K562 (cell line): Measurements from ENCODE around the gene RPAIN. TPM values are rescaled to one million over a fixed set of nuclear protein-coding genes. Genes with fewer than 3 reads are reported as not detected.

Source experiments
- CREM ChIP-seq: IDR thresholded peaks from 2 replicates; pipeline ENCODE4 v1.6.1; 2014; ENCODE audit warnings: antibody characterized with exemption, low read depth
- MXI1 ChIP-seq: IDR thresholded peaks from 2 replicates; pipeline ENCODE4 v1.6.1; 2011; ENCODE audit warnings: low read depth, mild to moderate bottlenecking, improper control_type of control experiment, low read length
- MYC ChIP-seq, 2 experiments: fragments of 250-450 bp in 1 of 2; sonication (Bioruptor Pico) in 1 of 2; IDR thresholded peaks; 2 replicates each; pipeline versions ENCODE4 v1.5.1 to v1.6.1; 2012 to 2021; ENCODE audit warnings: low read depth in 2 of 2, borderline replicate concordance in 1 of 2, improper control_type of control experiment in 1 of 2, low read length in 1 of 2, mild to moderate bottlenecking in 1 of 2, moderate library complexity in 1 of 2
- POLR2B ChIP-seq: fragments of 450-650 bp; IDR thresholded peaks from 2 replicates; pipeline ENCODE4 v1.6.1; 2018; ENCODE audit warnings: low read depth; ENCODE audit not compliant: partially characterized antibody
- POLR2H ChIP-seq: IDR thresholded peaks from 2 replicates; pipeline ENCODE4 v1.6.1; 2016; ENCODE audit warnings: missing genetic modification characterization, low read depth, mild to moderate bottlenecking, control low read depth, missing compliant biosample characterization, moderate library complexity
- STAT5A ChIP-seq: IDR thresholded peaks from 2 replicates; pipeline ENCODE4 v1.6.1; 2012; ENCODE audit warnings: low read length, inconsistent platforms, borderline replicate concordance
- TAF9B ChIP-seq: fragments of 450-650 bp; IDR thresholded peaks from 2 replicates; pipeline ENCODE4 v1.6.1; 2018; ENCODE audit warnings: mild to moderate bottlenecking; ENCODE audit not compliant: partially characterized antibody
- ZFPM2 ChIP-seq: fragments of 250-450 bp; sonication (Bioruptor Pico); IDR thresholded peaks from 2 replicates; pipeline ENCODE4 v1.5.1; 2022; ENCODE audit warnings: mild to moderate bottlenecking
- ZNF511 ChIP-seq: sonication (generic); formaldehyde crosslinking; IDR thresholded peaks from 2 replicates; pipeline ENCODE4 v1.8.0; 2022; ENCODE audit warnings: mild to moderate bottlenecking, missing genetic modification reagents
- ZNF609 ChIP-seq: sonication (generic); formaldehyde crosslinking; IDR thresholded peaks from 2 replicates; pipeline ENCODE4 v1.8.1; 2023; ENCODE audit warnings: missing genetic modification reagents, mild to moderate bottlenecking, borderline replicate concordance
- polyA plus RNA-seq, 8 experiments: library from polyadenylated mRNA; depleted of rRNA in 4 of 8; stranded (reverse) in 5 of 8; unstranded in 3 of 8; fragments of >200 nt; fragmentation: Nextera tagmentation in 2 of 8; fragmentation: Illumina TruSeq in 1 of 8; extraction: Ambion mirVana in 2 of 8; extraction: Trizol in 1 of 8; gene quantifications; 2 replicates each; pipeline versions ENCODE4 v1.2.1 to v1.2.3, GENCODE V29; 2011 to 2014; ENCODE audit warnings: inconsistent platforms in 1 of 8, missing spikeins in 1 of 8
- total RNA-seq, 7 experiments: library from RNA; depleted of rRNA in 6 of 7; stranded (reverse); fragments of >200 nt in 6 of 7; fragmentation: Illumina TruSeq in 2 of 7; extraction: Trizol in 2 of 7; gene quantifications; 2 replicates each; pipeline versions ENCODE4 v1.2.1 to v1.2.3, GENCODE V29; 2011 to 2021; ENCODE audit warnings: low replicate concordance in 1 of 7

Gene RPAIN
- total and polyA plus RNA-seq, 9 of the 15 experiments (the other 6 are each of a cell fraction or from before 2014, with no cell fraction given): 27.3 to 63.7 (median 38.5) TPM

- TF ChIP-seq ZNF609 (CRISPR knock-in tag) (0 out of 2 replicates have a peak, but pooled peaks have one; percentile 40), MXI1 (peak; percentile 90), STAT5A (no peak), ZNF511 (CRISPR knock-in tag) (peak; percentile 25; the same call in 1 of the 2 replicates), POLR2B (peak; percentile 79), CREM (peak; percentile 14; the same call in 1 of the 2 replicates), POLR2H (0 out of 2 replicates have a peak, but pooled peaks have one; percentile 16), ZFPM2 (no peak), TAF9B (peak; percentile 68), MYC (IDR thresholded peaks at IDR 0.05; ENCODE audit: low read depth, low read length) (peak; percentile 92), MYC (CRISPR knock-in tag; IDR thresholded peaks at IDR 0.05; ENCODE audit: borderline replicate concordance, low read depth) (no peak)
Measured at GRCh38 chr17:5419959-5420653, at the start of gene RPAIN (continued).
